IMR-90 (cell line): ENCODE results near the gene BFSP1. TPM values are rescaled to one million over a fixed set of nuclear protein-coding genes. Genes with fewer than 3 reads are reported as not detected.

ENCODE experiments used
- ATAC-seq: fragments of 200-7000 bp; cut with Tn5 transposase; 2 replicates; pipeline ENCODE4 v1.9.1; 2020; ENCODE audit warnings: low read depth, mild to moderate bottlenecking, moderate library complexity
- BruUV-seq: library from RNA; stranded (reverse); fragments of 400-500 nt; replicated peaks from 2 replicates; lab custom pipeline; 2021; lab: Mats Ljungman, UMichigan
- CTCF ChIA-PET: fragments of 300-600 bp; formaldehyde crosslinking; extraction: SDS; loops from one replicate; lab custom pipeline; 2021; ENCODE audit warnings: antibody characterized with exemption; lab: Yijun Ruan, JAX
- POLR2A ChIA-PET: fragments of 300-600 bp; sonication (Branson Sonifier 250); formaldehyde crosslinking; loops from one replicate; lab custom pipeline; 2022; ENCODE audit warnings: antibody characterized with exemption; ENCODE audit not compliant: unreplicated experiment; lab: Charles Lee
- DNase-seq: peaks from one replicate; pipeline ENCODE4 v3.0.0; 2013
- H2AFZ ChIP-seq: replicated peaks from 2 replicates; pipeline ENCODE3; 2013; ENCODE audit warnings: low read length, mild to moderate bottlenecking; ENCODE audit not compliant: poor library complexity
- H2AK5ac ChIP-seq: 2 replicates; pipeline ENCODE4 v1.6.1; 2013; ENCODE audit warnings: low read depth, low read length, inconsistent platforms
- H2AK9ac ChIP-seq: replicated peaks from 2 replicates; pipeline ENCODE3; 2013; ENCODE audit warnings: mild to moderate bottlenecking, low read depth, low read length, moderate library complexity; ENCODE audit not compliant: poor library complexity
- H2BK120ac ChIP-seq: 2 replicates; pipeline ENCODE4 v1.6.1; 2013; ENCODE audit warnings: low read depth, low read length, inconsistent platforms
- H2BK15ac ChIP-seq: 3 replicates; pipeline ENCODE4 v1.6.1; 2013; ENCODE audit warnings: low read depth, low read length, inconsistent platforms
- H2BK20ac ChIP-seq: 2 replicates; pipeline ENCODE4 v1.6.1; 2013; ENCODE audit warnings: low read depth, mild to moderate bottlenecking, inconsistent platforms, low read length, moderate library complexity
- H2BK5ac ChIP-seq: 2 replicates; pipeline ENCODE4 v1.6.1; 2013; ENCODE audit warnings: mild to moderate bottlenecking, low read depth, low read length, inconsistent platforms; ENCODE audit not compliant: poor library complexity, severe bottlenecking
- H3K14ac ChIP-seq: replicated peaks from 2 replicates; pipeline ENCODE4 v1.6.1; 2013; ENCODE audit warnings: low read depth, low read length, inconsistent platforms
- H3K18ac ChIP-seq: 2 replicates; pipeline ENCODE4 v1.6.1; 2013; ENCODE audit warnings: low read depth, low read length, control low read depth
- H3K23ac ChIP-seq: 2 replicates; pipeline ENCODE4 v1.6.1; 2013; ENCODE audit warnings: low read depth, low read length, inconsistent platforms
- H3K27ac ChIP-seq: 2 replicates; pipeline ENCODE4 v1.5.1; 2013; ENCODE audit warnings: mild to moderate bottlenecking, control low read depth, low read length; ENCODE audit not compliant: insufficient read depth
- H3K27me3 ChIP-seq: 2 replicates; pipeline ENCODE4 v1.6.1; 2013; ENCODE audit warnings: low read length; ENCODE audit not compliant: control insufficient read depth, insufficient read depth
- H3K36me3 ChIP-seq: 2 replicates; pipeline ENCODE4 v1.6.1; 2013; ENCODE audit warnings: low read length, mixed read lengths; ENCODE audit not compliant: control insufficient read depth, insufficient read depth
- H3K4ac ChIP-seq: 2 replicates; pipeline ENCODE4 v1.6.1; 2013; ENCODE audit warnings: low read depth, low read length, inconsistent platforms
- H3K4me1 ChIP-seq: 2 replicates; pipeline ENCODE4 v1.6.1; 2013; ENCODE audit warnings: low read length, mixed read lengths; ENCODE audit not compliant: control insufficient read depth, insufficient read depth
- H3K4me2 ChIP-seq: 2 replicates; pipeline ENCODE4 v1.6.1; 2013; ENCODE audit warnings: low read depth, mild to moderate bottlenecking, control low read depth, low read length, moderate library complexity
- H3K4me3 ChIP-seq: 2 replicates; pipeline ENCODE4 v1.5.1; 2013; ENCODE audit warnings: low read depth, mild to moderate bottlenecking, control low read depth, low read length, moderate library complexity; ENCODE audit not compliant: insufficient read depth
- H3K56ac ChIP-seq: 2 replicates; pipeline ENCODE4 v1.6.1; 2013; ENCODE audit warnings: low read length, inconsistent platforms; ENCODE audit not compliant: insufficient read depth; ENCODE audit errors: extremely low read depth
- H3K79me1 ChIP-seq, 2 experiments: 2 replicates each; pipeline ENCODE4 v1.6.1; 2013; ENCODE audit warnings: low read length in 2 of 2, inconsistent platforms in 1 of 2, low read depth in 1 of 2
- H3K9ac ChIP-seq: 2 replicates; pipeline ENCODE4 v1.6.1; 2013; ENCODE audit warnings: low read depth, low read length, control low read depth
- H3K9me1 ChIP-seq: 2 replicates; pipeline ENCODE4 v1.6.1; 2013; ENCODE audit warnings: low read length, inconsistent platforms; ENCODE audit not compliant: insufficient read depth
- H3K9me3 ChIP-seq: 2 replicates; pipeline ENCODE4 v1.6.1; 2013; ENCODE audit warnings: low read length; ENCODE audit not compliant: control insufficient read depth, insufficient read depth
- H4K20me1 ChIP-seq: 2 replicates; pipeline ENCODE4 v1.6.1; 2013; ENCODE audit warnings: low read length, inconsistent platforms; ENCODE audit not compliant: insufficient read depth
- H4K5ac ChIP-seq: 2 replicates; pipeline ENCODE4 v1.6.1; 2013; ENCODE audit warnings: mild to moderate bottlenecking, low read depth, low read length, control low read depth
- H4K8ac ChIP-seq, 2 experiments: 2 replicates each; pipeline ENCODE4 v1.6.1; 2013; ENCODE audit warnings: low read depth in 2 of 2, low read length in 2 of 2, control low read depth in 1 of 2, inconsistent platforms in 1 of 2
- H4K91ac ChIP-seq: 2 replicates; pipeline ENCODE4 v1.6.1; 2013; ENCODE audit warnings: low read depth, low read length, inconsistent platforms; ENCODE audit not compliant: insufficient read depth
- CEBPB ChIP-seq: IDR thresholded peaks from 2 replicates; pipeline ENCODE4 v1.6.1; 2012; ENCODE audit warnings: low read depth, low read length, improper control_type of control experiment
- MAZ ChIP-seq: IDR thresholded peaks from 2 replicates; pipeline ENCODE4 v1.6.1; 2012; ENCODE audit warnings: low read depth, mild to moderate bottlenecking, low read length, improper control_type of control experiment, moderate library complexity, borderline replicate concordance
- WGBS, 2 experiments: methylation state at CpG; one replicate each; pipeline versions ENCODE4 v1.1.5 to v1.1.7; 2013; ENCODE audit warnings: missing lambda C conversion rate in 2 of 2; ENCODE audit not compliant: insufficient read length in 1 of 2; ENCODE audit errors: extremely low coverage in 2 of 2; 5-methylcytosine and 5-hydroxymethylcytosine counted together
- dilution Hi-C: fragments of 300-500 bp; cut with HindIII; formaldehyde crosslinking; loops from one replicate; pipeline ENCODE4 v1.14.3; 2018; ENCODE audit warnings: low sequenced_read_pairs; ENCODE audit not compliant: unreplicated experiment
- in situ Hi-C: fragments of 300-500 bp; cut with MboI; formaldehyde crosslinking; loops from 3 replicates; pipeline ENCODE4 v1.14.3; 2019; ENCODE audit warnings: low sequenced_read_pairs, inconsistent platforms, mixed read lengths
- intact Hi-C: fragments of 100-400 bp; cut with micrococcal nuclease; formaldehyde crosslinking; loops from 2 replicates; pipeline ENCODE4 v1.10.0; 2022
- polyA plus RNA-seq, 3 experiments: library from polyadenylated mRNA; depleted of rRNA; stranded (reverse); fragments of >200 nt; gene quantifications; 2 replicates each; pipeline ENCODE4 v1.2.3, GENCODE V29; 2012; ENCODE audit warnings: low replicate concordance in 1 of 3
- total RNA-seq: library from RNA; depleted of rRNA; stranded (reverse); fragments of >200 nt; gene quantifications from 2 replicates; pipeline ENCODE4 v1.2.3, GENCODE V29; 2012

BFSP1 gene
- total and polyA plus RNA-seq, 2 of the 4 experiments (the other 2 are of a cell fraction): 1.1 to 2.0 TPM

GRCh38 chr20:17541996-17542395, 10.8 kb upstream of the BFSP1 start:
- Histone ChIP-seq H3K27me3 (peaks cover 4% of the 10 kb centered on the region), H3K4me3 (no peak overlapping the region), H4K20me1 (peaks cover 7% of the 10 kb centered on the region; the same call in 1 of the 2 replicates), H2AFZ (no peak overlapping the region), H2AK9ac (no peak overlapping the region), H2AK5ac (no peak overlapping the region), H4K8ac (no peak overlapping the region), H3K56ac (no peak overlapping the region), H4K5ac (no peak overlapping the region), H3K36me3 (no peaks in the 10 kb centered on the region), H4K91ac (no peak overlapping the region), H3K4me2 (no peak overlapping the region), H3K4ac (no peak overlapping the region), H3K14ac (no peak overlapping the region), H3K27ac (no peak overlapping the region), H3K23ac (no peak overlapping the region), H3K9me1 (peaks cover 10% of the 10 kb centered on the region), H3K9ac (no peak overlapping the region), H2BK15ac (no peak overlapping the region), H2BK20ac (no peak overlapping the region), H3K79me1 (peaks cover 0 to 13% of the 10 kb centered on the region in 2 experiments; a peak in 2 of 4 replicates), H2BK5ac (no peak overlapping the region), H3K9me3 (no peaks in the 10 kb centered on the region), H2BK120ac (no peak overlapping the region), H3K4me1 (peaks cover 8% of the 10 kb centered on the region), H3K18ac (no peak overlapping the region)
- TF ChIP-seq CEBPB: peak; percentile 69
- no peak for TF ChIP-seq MAZ
- ATAC-seq (peak; percentile 27; the same call in 1 of the 2 replicates), DNase-seq (peak; percentile 87)
- no TSS peak for BruUV-seq
- dilution Hi-C loops: no loop called here
- in situ Hi-C loops: no loop called here
- 94% methylated on average over 2 of the region's 5 CpGs; no CpG with 5 or more reads in 1 of the 2 experiments for WGBS, 2 experiments
- ChIA-PET POLR2A (no interaction called here), CTCF (interaction anchor here (0.7 kb wide), 1 partner anchor 37 kb away, joined by 3 read pairs; no protein-coding TSS in a partner anchor)
- intact Hi-C loops: no loop called here
